GM19467 (cell line): Measurements from ENCODE around the gene GPR132.

Source experiments
- ATAC-seq: cut with Tn5 transposase; IDR thresholded peaks from one replicate; pipeline ENCODE4 v1.9.1; 2021; ENCODE audit warnings: mild to moderate bottlenecking, moderate library complexity; ENCODE audit not compliant: unreplicated experiment

Gene GPR132

DNA sequence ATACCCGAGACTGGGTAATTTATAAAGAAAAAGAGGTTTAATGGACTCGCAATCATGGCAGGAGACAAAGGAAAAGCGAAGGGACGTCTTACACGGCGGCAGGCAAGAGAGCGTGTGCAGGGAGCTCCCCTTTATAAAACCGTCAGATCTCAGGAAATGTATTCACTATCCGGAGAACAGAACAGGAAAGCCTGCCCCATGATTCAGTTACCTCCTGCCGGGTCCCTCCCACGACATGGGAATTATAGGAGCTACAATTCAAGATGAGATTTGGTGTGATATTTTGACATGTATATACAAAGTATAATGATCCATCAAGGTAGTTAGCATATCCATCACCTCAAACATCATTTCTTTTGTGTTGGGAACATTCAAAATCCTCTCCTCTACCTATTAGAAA, 42.1 kb downstream of the GPR132 start:
- ATAC-seq: no peak

GRCh38 chr14:105022276-105022670, 43.0 kb downstream of the GPR132 start:
- no peak for ATAC-seq

DNA sequence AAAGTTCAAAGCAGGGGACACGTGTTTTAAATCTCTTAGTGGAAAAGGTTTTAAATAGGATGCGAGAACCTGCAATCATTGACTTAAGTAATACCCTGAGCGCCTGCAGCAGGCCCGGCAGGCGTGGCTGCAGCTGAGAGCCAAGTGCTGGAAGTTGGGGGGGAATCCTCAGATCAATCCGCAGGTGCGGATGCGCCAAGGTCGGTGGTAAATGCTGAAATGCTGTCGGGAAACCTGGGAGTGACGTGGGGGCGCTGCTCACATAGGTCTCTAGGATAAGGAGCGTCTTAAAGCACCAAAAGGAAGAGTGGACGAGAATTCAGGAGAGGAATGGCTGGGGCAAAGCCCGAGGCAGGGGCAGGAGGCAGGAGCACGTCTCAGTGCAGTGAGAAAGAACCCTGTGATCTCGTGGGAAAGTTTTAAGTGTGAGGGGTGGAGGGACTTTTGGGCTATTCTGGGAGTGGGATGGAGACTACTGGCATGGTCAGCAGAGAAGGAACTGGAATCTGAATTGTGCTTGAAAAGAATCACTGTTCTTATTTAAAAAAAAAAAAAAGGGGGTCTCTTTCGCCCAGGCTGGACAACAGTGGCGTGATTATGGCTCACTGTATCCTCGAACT, 43.5 kb downstream of the GPR132 start:
- ATAC-seq: peak; percentile 4

GRCh38 chr14:105020815-105021655, 44.2 kb downstream of the GPR132 start, which contains the start of gene CDCA4:
Gene CDCA4 (minus strand): TSS chr14:105021083. CDS start chr14:105011929, 9,154 bp downstream.
- peak; percentile 72 for ATAC-seq

- peak; percentile 18 for ATAC-seq
These were observed 45.1 kb downstream of the GPR132 start for GRCh38 chr14:105019861-105020814.

- ATAC-seq: no peak
These were observed 46.8 kb downstream of the GPR132 start for GRCh38 chr14:105018414-105018813.

DNA sequence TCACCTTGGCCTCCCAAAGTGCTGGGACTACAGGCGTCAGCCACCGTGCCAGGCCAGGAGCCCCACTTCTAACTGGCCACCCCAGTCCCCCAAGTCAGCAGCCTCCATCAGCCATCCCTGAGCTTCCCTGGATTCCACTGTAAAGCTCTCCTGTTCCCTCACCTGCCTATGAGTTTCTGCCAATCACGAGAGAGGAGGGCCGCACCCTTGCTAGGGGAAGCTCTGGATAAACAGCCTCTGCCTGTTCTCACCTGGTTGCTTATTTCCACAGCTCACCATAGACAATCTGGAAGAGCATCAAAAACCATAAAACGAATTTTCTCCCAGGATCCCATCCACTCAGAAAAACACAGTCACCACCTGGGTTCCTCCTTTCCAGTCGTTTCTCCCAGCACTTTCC, 49.3 kb downstream of the GPR132 start:
- no peak for ATAC-seq

GRCh38 chr14:105015242-105015641, 50.0 kb downstream of the GPR132 start:
- ATAC-seq: no peak

DNA sequence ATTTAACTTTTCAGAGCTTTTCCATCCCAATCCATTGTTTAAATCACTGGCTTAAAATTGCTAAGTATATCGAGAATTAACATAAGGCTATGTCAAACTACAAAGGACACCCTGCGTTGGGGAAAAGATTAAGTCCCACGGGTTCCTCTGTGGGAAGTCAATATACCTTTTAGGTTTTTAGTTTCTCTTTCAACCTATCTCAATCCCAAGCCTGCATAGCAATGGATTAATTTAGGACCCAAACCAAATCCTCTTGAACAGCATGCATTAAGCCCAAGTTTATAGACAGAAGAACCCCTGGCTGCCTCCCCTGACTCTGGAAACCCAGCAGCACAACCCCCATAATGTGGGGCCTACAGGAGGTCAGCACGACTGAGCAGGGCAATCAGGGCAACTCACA, 50.6 kb downstream of the GPR132 start:
- ATAC-seq: no peak

GRCh38 chr14:105014032-105014431, 51.2 kb downstream of the GPR132 start:
- no peak for ATAC-seq

DNA sequence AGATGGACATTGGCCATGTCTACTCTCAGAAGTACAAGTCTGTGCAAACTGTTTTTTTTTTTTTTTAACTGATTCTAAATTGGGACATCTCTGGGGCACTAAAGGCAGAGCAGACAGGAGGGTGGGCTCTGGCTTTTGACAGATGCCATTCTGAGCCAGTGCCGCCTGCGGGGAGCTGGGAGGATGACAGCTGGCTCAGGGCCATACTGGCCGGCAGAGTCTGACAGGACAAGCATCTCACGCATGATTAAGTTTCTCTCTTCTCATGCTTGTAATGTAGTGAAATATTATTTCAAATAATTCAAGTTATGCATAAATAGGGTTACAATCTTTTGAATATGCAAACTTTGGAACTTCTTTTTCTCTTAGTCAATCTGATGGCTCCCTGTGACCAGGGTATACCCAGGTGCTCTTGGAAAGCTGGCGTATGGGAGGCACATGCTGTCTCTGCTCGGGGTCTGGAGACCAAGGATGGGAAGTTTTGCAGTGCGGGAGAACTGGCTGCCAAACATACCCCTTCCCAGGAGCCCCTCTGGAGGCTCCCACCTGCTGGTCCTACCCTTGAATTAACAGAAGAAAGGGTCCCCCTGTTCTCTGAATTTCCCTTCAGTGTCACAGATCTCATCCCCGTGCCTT, 52.0 kb downstream of the GPR132 start:
- ATAC-seq: no peak

DNA sequence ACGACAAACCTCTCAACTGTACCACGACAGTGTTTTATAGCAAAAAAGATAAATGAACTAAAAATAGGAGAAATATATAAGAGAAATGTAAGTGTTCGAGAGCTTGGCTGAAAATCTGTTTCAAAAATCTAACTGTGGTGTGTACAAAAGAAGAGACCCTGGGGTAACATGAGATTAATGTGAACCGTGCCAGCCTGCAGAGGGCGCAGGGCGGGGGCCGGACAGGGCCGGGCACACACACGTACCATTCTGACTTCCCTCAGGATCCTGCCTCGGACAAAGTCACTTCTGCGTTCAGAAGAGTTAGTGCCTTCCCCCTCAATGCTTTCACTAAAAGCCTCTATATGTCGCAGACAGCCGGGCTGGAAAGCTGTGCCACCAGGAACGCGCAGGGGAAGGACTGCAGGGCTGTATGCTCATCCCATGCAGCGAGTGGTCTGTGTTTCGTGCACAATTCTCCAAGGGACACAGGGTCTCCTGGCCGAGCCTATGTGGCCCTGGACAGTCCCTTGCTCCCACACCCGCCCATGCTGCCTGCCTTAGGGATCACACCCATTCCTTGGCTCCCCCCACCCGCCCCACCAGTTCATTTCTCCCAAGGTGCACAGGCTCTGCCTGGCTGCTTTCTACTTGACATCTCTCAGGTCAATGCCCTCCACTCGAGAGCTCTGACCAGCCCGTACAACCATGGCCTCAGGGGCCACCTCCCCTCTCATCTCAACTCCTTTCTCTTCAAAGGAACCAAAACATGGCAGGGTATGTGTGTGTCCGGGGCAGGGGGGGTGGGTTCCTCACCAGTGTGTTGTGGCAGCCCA, 52.9 kb downstream of the GPR132 start:
- no peak for ATAC-seq

DNA sequence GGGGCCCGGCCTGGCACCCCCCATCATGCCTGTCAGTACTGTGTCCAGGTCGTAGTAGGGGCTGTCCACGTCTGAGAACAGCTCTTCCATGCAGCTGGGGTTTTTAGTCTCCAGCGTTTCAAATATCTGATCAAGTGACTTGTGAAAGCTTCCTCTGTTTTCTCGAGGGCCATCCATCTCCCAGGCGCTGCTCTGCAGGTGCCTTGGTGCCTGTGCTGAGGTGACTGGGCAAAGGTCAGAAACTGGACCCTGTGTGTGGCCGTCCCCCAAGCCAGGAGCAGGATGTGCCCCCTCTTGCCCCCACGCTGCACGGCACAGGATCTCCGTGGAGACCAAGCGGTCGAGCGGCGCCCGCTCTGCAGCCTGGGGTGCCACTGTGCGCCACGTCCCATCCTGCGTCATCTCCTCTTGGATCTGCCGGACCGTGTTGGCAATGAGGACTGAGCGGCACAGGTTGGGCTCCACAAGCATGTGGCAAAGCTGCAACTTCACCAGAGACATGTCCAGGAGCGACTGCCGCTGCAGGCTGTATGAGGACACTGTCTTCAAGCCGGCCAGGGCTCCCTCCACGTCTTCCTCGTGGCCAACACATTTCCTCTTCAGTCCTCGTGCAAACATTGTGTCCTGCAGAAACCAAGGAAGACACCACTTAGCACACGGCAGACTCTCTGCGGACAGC, 53.8 kb downstream of the GPR132 start:
- no peak for ATAC-seq

- ATAC-seq: no peak
These were observed 54.3 kb downstream of the GPR132 start for GRCh38 chr14:105010891-105011291.

DNA sequence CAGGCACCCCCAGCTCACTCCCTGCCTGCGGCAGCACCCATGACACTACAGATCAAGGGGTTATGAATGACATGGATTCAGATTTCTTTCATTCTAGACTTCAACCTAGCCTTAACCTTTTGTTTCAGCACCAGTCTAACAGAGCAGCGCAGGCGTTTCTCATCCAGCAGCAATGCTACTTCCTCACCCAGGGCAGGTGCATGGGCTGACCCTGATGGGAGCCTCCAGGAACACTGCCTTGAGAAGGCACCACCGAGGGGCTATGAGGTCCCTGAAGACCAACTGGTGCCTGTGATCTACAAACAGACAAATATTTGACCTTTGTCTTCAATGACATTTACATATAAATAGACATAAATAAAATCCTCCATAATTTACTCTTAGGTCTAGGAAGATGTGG, 55.1 kb downstream of the GPR132 start:
- ATAC-seq: no peak

DNA sequence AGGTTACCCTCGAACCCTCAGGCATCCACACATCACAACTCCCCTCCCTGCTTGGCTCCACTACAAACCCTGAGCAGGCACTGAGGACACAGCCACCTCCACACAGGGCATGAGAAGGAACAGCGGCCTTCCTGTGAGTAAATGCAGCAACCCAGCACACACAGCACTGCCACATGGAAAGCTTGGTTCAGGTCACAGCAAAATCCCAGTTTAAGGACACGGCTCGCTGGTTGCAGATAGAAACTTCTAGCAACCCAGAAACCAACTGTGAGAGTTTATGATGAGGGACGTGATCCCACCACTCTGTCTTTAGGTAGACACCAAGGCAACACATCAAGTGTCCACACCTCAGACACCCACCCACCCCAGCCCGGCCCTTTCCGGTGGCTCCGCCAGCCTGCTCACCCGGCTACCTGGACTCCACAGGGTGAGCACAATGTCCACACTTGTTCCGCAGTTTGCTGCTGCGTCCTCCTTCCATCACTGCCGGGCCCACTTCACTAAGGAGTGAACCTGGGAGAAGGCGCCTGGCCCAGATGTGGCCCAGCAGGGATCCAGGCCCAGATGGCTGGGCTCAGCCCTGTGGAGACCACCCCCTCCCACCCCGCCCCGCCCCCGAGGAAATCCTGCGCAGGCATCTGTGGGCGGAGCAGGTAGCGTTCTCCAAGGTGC, 57.5 kb downstream of the GPR132 start:
- ATAC-seq: no peak

GRCh38 chr14:105006831-105007592, 58.2 kb downstream of the GPR132 start:
- no peak for ATAC-seq
